Activated T-helper 9 cell treated with anti-CD3 and anti-CD28 coated beads, Interleukin-2, amount 50 U/mL, for 16 hours (primary cell): ENCODE measurements around the gene PTPN14.
"Not testable (repeated sequence)": the region's sequence is repeated elsewhere in the genome, so short reads cannot be mapped to it uniquely, and the experiment has no call there.

Experiments
- DNase-seq: peaks from one replicate; pipeline ENCODE4 v3.0.0-alpha.2; 2020; ENCODE audit warnings: low read depth

PTPN14 gene

GRCh38 chr1:214510914-214511638, 40.3 kb downstream of the PTPN14 start:
- no peak for DNase-seq

GRCh38 chr1:214510477-214510876, 40.9 kb downstream of the PTPN14 start:
- no peak for DNase-seq

- DNase-seq = not testable (repeated sequence)
Observed at GRCh38 chr1:214509622-214510021, 41.8 kb downstream of the PTPN14 start.

GRCh38 chr1:214506972-214507431, 44.4 kb downstream of the PTPN14 start:
- no peak for DNase-seq

GRCh38 chr1:214505134-214505533, 46.3 kb downstream of the PTPN14 start:
- no peak for DNase-seq

- DNase-seq = no peak
Observed at GRCh38 chr1:214504330-214504729, 47.1 kb downstream of the PTPN14 start.

GRCh38 chr1:214503553-214503952, 47.8 kb downstream of the PTPN14 start:
- no peak for DNase-seq

- DNase-seq = no peak
Observed at GRCh38 chr1:214500340-214501055, 50.9 kb downstream of the PTPN14 start.

GRCh38 chr1:214499732-214500131, 51.7 kb downstream of the PTPN14 start:
- DNase-seq = no peak

GRCh38 chr1:214498021-214498420, 53.4 kb downstream of the PTPN14 start:
- DNase-seq = no peak

GRCh38 chr1:214496126-214496525, 55.3 kb downstream of the PTPN14 start:
- DNase-seq = no peak

GRCh38 chr1:214494706-214495105, 56.7 kb downstream of the PTPN14 start:
- no peak for DNase-seq

GRCh38 chr1:214494179-214494578, 57.2 kb downstream of the PTPN14 start:
- DNase-seq = not testable (repeated sequence)

GRCh38 chr1:214493126-214493796, 58.1 kb downstream of the PTPN14 start:
- no peak for DNase-seq

GRCh38 chr1:214492401-214493075, 58.9 kb downstream of the PTPN14 start:
- no peak for DNase-seq

GRCh38 chr1:214491468-214492146, 59.8 kb downstream of the PTPN14 start:
- DNase-seq = no peak

- DNase-seq = no peak
Observed at GRCh38 chr1:214485151-214485550, 66.3 kb downstream of the PTPN14 start.

- not testable (repeated sequence) for DNase-seq
Observed at GRCh38 chr1:214483180-214483579, 68.2 kb downstream of the PTPN14 start.

- DNase-seq = not testable (repeated sequence)
Observed at GRCh38 chr1:214481983-214482634, 69.3 kb downstream of the PTPN14 start.

GRCh38 chr1:214476986-214477870, 74.2 kb downstream of the PTPN14 start:
- no peak for DNase-seq
